GM12873 (cell line): ENCODE data around the gene COLEC12.

Experiments
- CTCF ChIP-seq: IDR thresholded peaks from 2 replicates; pipeline ENCODE4 v1.5.1; 2012; ENCODE audit warnings: low read depth, mild to moderate bottlenecking, moderate library complexity, low read length, control low read depth; ENCODE audit not compliant: insufficient read depth; ENCODE audit errors: missing control alignments

The COLEC12 gene

GRCh38 chr18:321865-322467, 178.5 kb downstream of the COLEC12 start:
- TF ChIP-seq CTCF: no peak

- TF ChIP-seq CTCF: no peak
Measured at GRCh38 chr18:320155-320554, 180.3 kb downstream of the COLEC12 start.

GRCh38 chr18:319720-320119, 180.8 kb downstream of the COLEC12 start:
- TF ChIP-seq CTCF: no peak

GRCh38 chr18:318791-319291, 181.7 kb downstream of the COLEC12 start:
- no peak for TF ChIP-seq CTCF

GRCh38 chr18:317618-318017, 182.9 kb downstream of the COLEC12 start:
- TF ChIP-seq CTCF: no peak

GRCh38 chr18:316393-316792, 184.1 kb downstream of the COLEC12 start:
- TF ChIP-seq CTCF: no peak

- TF ChIP-seq CTCF: no peak
Measured at GRCh38 chr18:313931-314330, 186.6 kb downstream of the COLEC12 start.
